MCF 10A (cell line): ENCODE measurements around the gene BUB1. TPM values are rescaled to one million over a fixed set of nuclear protein-coding genes. Genes with fewer than 3 reads are reported as not detected.

ENCODE experiments used
- BruUV-seq: library from RNA; stranded (reverse); fragments of 400-500 nt; replicated peaks from 2 replicates; lab custom pipeline; 2021; lab: Mats Ljungman, UMichigan
- CTCF ChIA-PET: fragments of 300-600 bp; sonication (Branson Sonifier 250); formaldehyde crosslinking; extraction: SDS; loops from one replicate; lab custom pipeline; 2021; ENCODE audit warnings: antibody characterized with exemption, inconsistent platforms; lab: Yijun Ruan, JAX
- POLR2A ChIA-PET: fragments of 300-600, 350-650 bp; sonication (Branson Sonifier 250); formaldehyde crosslinking; extraction: SDS; loops from one replicate; lab custom pipeline; 2020; ENCODE audit warnings: antibody characterized with exemption, inconsistent platforms; lab: Yijun Ruan, JAX
- DNase-seq: peaks from one replicate; pipeline ENCODE4 v3.0.0-alpha.2; 2018; ENCODE audit not compliant: unreplicated experiment
- H3K27ac Mint-ChIP-seq: one replicate; pipeline ENCODE4 v1.8.0; 2022; ENCODE audit warnings: mild to moderate bottlenecking, low read depth, mixed read lengths; ENCODE audit not compliant: unreplicated experiment
- H3K27me3 Mint-ChIP-seq: one replicate; pipeline ENCODE4 v1.8.0; 2022; ENCODE audit warnings: mixed read lengths; ENCODE audit not compliant: insufficient read depth, unreplicated experiment
- H3K36me3 Mint-ChIP-seq: one replicate; pipeline ENCODE4 v1.8.0; 2022; ENCODE audit warnings: mild to moderate bottlenecking, moderate library complexity, mixed read lengths; ENCODE audit not compliant: insufficient read depth, unreplicated experiment
- H3K4me1 Mint-ChIP-seq: one replicate; pipeline ENCODE4 v1.8.0; 2022; ENCODE audit warnings: mixed read lengths; ENCODE audit not compliant: insufficient read depth, unreplicated experiment
- H3K4me3 Mint-ChIP-seq: one replicate; pipeline ENCODE4 v1.8.0; 2022; ENCODE audit warnings: mild to moderate bottlenecking, moderate library complexity, mixed read lengths; ENCODE audit not compliant: unreplicated experiment
- H3K9me3 Mint-ChIP-seq: one replicate; pipeline ENCODE4 v1.8.0; 2022; ENCODE audit warnings: mixed read lengths; ENCODE audit not compliant: unreplicated experiment
- CTCF ChIP-seq: fragments of 200-600 bp; IDR thresholded peaks from one replicate; pipeline ENCODE4 v1.8.0; 2022; ENCODE audit warnings: antibody characterized with exemption, mild to moderate bottlenecking; ENCODE audit not compliant: unreplicated experiment
- intact Hi-C: fragments of 100-400 bp; cut with micrococcal nuclease; formaldehyde crosslinking; loops from 2 replicates; pipeline ENCODE4 v1.14.1; 2022
- total RNA-seq: library from RNA; stranded (reverse); gene quantifications from 2 replicates; pipeline ENCODE4 v1.2.3, GENCODE V29; 2022

BUB1 gene
- total RNA-seq, 1 experiment from 2014 or later: 25.5 TPM

GRCh38 chr2:110713513-110714362 is 35.9 kb upstream of the BUB1 start:
- Mint-ChIP-seq H3K4me1 (peaks cover 15% of the 10 kb centered on the region), H3K27ac (no peak overlapping the region), H3K36me3 (no peaks in the 10 kb centered on the region), H3K4me3 (no peak overlapping the region), H3K9me3 (no peaks in the 10 kb centered on the region), H3K27me3 (peaks cover 46% of the 10 kb centered on the region)
- CTCF ChIA-PET: interaction anchor here (0.6 to 0.8 kb wide), 2 partner anchors 13 to 317 kb away, joined by 3 read pairs; no protein-coding TSS in a partner anchor
- no peak for DNase-seq
- BruUV-seq: no TSS peak
- POLR2A ChIA-PET: interaction anchor here (0.7 kb wide), 1 partner anchor 8 kb away, joined by 3 read pairs; no protein-coding TSS in a partner anchor
- no peak for TF ChIP-seq CTCF
- intact Hi-C loops: no loop called here

DNA sequence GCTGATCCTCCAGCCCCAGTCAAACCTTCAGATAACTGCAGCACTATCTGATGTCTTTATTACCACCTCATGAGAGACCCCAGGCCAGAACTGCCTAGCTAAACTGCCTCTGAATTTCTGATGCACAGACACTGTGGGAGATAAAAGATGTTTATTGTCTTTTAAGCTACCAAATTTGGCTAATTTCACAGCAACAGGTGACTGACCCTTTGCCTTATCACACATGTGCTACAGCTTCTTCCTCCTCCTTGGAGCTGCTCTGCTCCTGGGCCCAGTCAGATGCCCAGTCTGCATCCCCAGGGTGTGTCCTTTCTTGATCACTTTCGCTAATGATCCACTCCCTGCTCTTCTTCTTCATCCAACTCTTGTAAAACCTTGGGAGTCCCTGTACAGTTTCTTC is 34.9 kb upstream of the BUB1 start:
- Mint-ChIP-seq H3K4me1 (peaks cover 10% of the 10 kb centered on the region), H3K36me3 (no peaks in the 10 kb centered on the region), H3K4me3 (no peak overlapping the region), H3K9me3 (no peaks in the 10 kb centered on the region), H3K27me3 (peaks cover 56% of the 10 kb centered on the region), H3K27ac (no peak overlapping the region)
- CTCF ChIA-PET: interaction anchor here (0.5 to 0.6 kb wide), 2 partner anchors 51 to 71 kb away, joined by 3 read pairs; no protein-coding TSS in a partner anchor
- intact Hi-C loops: no loop called here
- BruUV-seq: no TSS peak
- POLR2A ChIA-PET: no interaction called here
- DNase-seq: no peak
- no peak for TF ChIP-seq CTCF

DNA sequence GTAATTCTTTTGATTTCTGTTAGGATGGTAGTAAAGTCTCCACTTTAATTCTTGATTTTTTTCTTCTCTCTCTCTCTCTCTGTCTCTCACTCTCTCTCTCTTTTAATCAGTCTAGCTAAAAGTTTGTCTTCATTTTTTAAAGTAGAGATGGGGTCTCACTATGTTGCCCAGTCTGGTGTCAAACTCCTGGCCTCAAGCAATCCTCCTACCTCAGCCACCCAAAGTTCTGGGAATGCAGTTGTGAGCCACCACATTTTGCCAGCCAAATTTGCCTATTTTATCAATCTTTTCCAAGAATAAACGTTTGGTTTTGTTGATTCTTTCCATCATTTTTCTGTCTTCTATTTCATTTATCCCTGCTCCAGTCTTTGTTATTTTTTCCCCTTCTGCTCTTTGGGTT is 30.6 kb upstream of the BUB1 start:
- Mint-ChIP-seq H3K4me3 (no peak overlapping the region), H3K36me3 (no peaks in the 10 kb centered on the region), H3K9me3 (no peaks in the 10 kb centered on the region), H3K27me3 (peaks cover 82% of the 10 kb centered on the region), H3K4me1 (no peaks in the 10 kb centered on the region), H3K27ac (no peak overlapping the region)
- CTCF ChIA-PET: no interaction called here
- intact Hi-C loops: no loop called here
- TF ChIP-seq CTCF: no peak
- POLR2A ChIA-PET: no interaction called here
- BruUV-seq: no TSS peak
- no peak for DNase-seq

GRCh38 chr2:110707386-110707965 is 29.6 kb upstream of the BUB1 start:
- intact Hi-C loops: no loop called here
- ChIA-PET CTCF (no interaction called here), POLR2A (no interaction called here)
- no peaks in the 10 kb centered on the region for H3K4me1 Mint-ChIP-seq
- peaks cover 86% of the 10 kb centered on the region for H3K27me3 Mint-ChIP-seq
- BruUV-seq: no TSS peak
- H3K9me3 Mint-ChIP-seq: no peaks in the 10 kb centered on the region
- no peak for TF ChIP-seq CTCF
- no peak overlapping the region for H3K4me3 Mint-ChIP-seq
- DNase-seq: no peak
- no peaks in the 10 kb centered on the region for H3K36me3 Mint-ChIP-seq
- no peak overlapping the region for H3K27ac Mint-ChIP-seq
